RPMI7951 (cell line): Measurements from ENCODE around the gene KCNAB2. TPM values are rescaled to one million over a fixed set of nuclear protein-coding genes. Genes with fewer than 3 reads are reported as not detected.

Experiments used
- DNase-seq: peaks from one replicate; pipeline ENCODE4 v3.0.0-alpha.2; 2012; ENCODE audit warnings: low read depth
- total RNA-seq: library from RNA; depleted of rRNA; stranded (reverse); fragments of >200 nt; shearing (Covaris generic); gene quantifications from 2 replicates; pipeline ENCODE4 v1.2.3, GENCODE V29; 2014

KCNAB2 gene
- total RNA-seq, 1 experiment from 2014 or later: 4.0 TPM

DNA sequence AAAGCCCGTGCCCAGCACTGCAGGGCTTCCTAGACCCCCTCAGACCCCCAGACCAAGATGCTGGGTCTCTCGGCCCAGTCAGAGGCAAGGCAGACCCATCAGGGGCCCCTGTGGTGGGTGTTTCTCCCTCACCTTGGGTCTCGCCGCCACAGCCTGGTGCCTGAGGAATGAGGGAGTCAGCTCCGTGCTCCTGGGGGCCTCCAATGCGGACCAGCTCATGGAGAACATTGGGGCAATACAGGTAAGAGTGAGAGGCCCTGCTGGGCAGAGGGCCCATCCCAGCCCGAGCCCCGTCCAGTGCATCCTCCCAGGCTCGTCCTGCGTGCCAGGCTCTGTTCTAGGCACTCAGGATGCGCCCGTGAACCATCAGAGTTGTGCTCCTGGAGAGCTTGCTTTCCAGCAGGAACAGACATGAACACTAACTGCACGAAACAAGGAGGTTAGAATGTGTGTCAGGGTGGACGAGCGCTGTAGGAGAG lies 51.5 kb downstream of the KCNAB2 start:
- DNase-seq: no peak

DNA sequence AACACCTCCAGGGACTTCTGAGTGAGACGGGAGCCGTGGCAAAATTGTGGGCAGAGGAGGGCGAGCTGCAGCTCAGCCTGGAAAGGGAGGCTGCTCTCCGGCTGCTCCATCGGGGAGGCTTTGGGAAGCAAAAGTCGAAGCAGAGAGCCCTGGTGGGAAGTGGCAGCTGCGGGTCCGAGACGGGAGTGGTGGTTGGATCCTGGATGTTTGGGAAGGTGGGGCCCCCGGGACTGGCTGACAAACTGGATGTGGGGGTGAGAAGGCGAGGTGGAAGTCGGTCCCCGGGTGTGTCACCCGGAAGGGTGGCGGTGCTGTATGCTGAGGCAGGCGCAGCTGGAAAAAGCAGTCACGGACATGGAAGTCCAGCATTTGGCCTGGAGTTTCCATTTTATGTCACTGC lies 52.1 kb downstream of the KCNAB2 start:
- DNase-seq: no peak

DNA sequence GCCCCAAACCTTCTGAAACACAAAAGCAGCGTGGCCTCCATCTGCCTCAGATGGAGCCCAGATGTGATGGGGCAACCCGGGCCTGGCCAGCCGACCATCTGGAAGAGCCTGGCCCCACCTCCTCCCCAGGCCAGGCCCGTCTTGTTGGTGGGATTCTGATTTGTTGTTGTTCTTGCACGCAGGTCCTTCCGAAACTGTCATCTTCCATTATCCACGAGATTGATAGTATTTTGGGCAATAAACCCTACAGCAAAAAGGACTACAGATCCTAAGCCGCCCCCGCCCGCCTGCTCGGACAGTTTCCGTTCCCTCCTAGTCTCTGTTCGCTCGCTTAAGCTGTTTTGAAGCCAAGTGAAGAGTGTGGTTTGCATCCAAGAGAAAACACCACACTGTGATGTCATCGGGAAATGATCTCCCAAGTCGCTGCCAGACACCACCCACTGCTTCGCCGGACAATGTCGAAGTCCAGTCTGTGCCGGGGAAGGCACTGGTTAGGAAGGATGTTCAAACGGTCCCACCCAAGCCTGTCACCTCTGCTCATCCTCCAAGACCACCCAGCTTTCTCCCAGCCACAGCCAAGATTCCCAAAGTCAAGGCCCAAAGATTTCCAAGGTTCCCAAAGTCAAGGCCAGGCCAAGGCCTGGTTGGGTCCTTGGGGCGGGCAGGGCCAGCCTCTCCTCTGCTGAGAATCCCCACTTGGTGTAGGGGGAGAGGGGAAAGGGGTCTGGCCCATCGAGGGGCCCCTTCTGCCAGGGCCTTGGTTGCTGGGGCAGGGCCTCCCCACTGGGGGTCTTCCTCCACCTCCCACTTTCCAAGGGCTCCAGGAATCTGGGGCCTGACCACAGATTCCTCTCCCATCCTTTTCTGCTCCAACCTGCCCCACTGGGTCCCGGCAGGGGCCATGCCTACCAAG lies 52.9 kb downstream of the KCNAB2 start:
- no peak for DNase-seq

DNA sequence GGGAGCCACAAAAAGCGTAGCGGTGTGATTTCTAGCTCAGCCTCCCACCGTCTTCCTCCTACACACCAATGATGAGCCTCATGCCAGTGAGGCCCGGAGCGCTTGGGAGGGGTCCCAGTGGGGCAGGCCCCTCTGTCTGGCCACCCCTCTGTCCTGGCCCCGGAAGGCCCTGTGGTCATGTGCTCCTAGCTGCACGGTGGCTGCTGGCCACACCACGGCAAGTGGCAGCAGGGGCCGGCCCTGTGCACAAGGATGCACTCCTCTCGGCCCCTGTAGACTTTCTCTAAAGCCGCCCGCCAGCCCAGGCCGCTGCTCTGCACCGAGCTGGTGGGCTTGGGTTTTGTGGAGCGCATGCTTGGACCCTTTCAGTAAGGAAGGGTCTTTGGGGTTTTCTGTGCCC lies 53.6 kb downstream of the KCNAB2 start:
- no peak for DNase-seq

DNA sequence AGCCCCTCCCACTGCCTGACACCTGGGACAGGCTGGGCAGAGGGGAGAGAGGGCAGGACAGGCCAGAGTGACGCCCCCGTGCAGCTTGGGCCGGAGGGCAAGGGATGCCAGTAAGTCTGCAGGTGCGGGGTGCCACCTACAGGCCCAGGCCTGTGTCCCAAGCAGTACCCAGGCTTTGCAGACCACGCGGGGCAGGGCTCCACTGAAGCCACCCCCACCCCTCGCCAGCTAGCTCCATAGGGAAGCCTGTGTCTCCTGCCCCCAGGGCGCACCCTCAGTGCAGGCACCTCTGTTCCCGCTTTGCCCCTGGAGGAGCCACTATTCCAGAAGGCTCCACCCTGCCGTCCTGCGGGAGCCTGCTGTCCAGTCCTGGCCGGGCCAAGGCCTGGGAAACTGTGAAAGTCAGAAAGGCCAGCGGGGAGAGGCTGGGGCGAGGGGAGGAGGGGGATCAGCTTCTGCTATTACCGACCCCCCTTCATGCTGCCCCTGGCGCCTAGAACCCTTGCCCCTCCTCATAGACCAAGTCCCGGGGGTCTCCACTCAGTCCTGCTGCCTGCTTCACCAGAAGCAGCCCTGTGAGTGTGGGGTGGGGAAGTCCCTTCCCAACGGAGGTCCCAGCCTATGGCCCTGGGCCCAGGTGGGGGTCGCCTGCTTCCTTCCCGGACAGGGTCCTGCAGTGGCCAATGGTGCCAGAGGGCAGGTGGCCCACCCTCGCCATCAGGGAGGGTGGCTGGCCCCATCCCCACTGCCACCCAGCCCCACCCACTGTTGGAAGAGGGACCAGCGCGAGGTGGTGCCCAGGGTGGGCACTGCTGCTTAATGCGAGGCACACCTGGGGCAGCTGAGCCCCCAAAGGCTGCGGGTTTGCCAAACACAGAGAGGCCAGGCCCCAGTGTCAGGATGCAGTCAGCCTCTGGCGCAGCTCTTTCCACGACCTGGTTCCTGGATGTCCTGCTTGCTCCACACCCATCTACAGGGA lies 54.4 kb downstream of the KCNAB2 start:
- DNase-seq: no peak

DNA sequence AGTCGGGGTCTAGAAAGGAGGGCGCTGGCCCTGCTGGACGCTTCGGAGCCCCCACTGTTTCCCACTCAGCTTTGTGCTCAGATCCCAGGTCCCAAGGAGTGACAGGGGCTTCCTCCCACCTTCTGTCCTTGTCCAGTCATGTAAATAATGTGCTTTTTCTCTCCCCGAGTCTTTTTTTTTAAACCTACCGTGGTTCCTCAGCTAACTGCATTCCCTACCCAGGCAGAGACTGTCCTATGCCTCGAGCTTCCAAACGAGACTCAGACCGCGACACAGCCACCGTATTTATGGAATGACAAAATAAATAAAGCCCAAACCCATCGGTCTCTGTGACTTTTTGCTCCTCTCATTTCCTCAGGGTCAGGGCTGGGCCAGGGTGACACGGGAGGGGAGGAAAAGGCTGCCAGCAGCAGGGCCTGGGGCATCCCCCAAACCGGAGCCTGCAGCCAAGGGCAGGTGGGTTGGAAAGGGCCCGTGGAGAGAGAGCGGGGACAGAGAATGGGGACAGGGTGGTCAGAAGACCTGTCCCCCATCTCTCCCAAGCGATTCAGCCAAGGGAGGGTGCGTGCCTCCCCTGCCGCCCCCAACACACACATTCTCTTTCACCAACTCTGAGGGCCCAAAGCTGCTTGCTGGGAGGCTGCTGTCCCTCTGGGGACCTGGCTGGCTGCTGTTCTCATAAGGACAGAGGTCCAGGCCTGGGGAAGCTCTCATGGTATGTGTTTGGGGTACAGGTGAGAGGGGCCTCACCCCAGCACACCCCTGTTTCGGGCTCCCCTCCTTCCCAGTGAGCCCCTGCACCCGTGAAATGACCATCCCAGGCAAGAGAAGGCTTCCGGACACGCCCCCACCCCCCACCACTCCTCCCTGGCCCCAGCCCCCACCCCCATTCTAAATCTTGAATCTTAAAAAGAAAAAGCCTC lies 55.4 kb downstream of the KCNAB2 start:
- DNase-seq: no peak

DNA sequence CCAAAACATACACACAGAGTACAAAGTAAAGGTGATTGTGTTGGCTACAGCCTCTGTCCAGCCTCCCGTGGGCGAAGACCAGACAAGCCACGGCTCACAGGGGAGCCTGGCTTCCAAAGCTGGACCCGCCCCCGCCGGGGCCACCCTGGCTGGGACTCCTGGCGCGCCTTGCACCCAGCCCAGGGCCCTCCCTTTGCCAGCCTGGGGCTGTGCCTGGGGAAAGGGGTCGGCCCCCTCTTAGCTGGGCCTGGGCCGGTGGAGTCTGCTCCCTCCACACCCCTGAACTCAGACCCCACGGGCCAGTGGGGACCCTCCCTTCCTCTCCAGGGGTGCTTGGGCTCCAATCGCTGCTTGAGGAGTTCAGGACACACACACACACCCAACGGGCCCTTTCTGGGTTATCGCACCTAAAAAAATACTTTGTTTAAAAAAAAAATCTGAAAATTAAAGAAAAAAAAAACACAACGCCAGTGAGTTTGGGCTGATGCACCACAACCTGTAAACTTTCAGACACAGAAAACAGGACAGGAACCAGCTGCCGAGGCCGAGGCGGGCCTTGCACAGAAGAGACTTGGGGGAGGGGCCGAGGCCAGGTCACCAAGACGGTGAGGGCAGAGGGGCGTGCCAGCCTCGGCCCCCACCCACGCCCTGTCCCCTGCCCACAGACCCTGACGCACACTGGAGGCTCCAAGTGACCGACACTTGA lies 56.3 kb downstream of the KCNAB2 start:
- DNase-seq: no peak

DNA sequence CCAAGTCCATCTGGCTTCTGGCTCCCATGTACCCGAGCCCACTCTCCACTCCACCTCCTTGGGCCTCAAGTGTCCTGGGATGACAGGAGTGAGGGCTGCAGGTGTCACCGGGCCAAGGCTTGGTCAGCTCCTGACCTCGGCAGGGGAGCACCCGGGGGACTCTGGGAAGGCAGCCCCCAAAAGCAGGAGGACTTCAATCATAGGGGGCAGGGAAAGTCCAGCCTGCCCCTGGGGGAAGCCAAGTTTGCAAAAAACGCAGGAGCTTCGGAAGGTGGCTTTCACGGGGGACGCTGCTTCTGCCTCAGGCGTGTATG lies 56.8 kb downstream of the KCNAB2 start:
- no peak for DNase-seq

DNA sequence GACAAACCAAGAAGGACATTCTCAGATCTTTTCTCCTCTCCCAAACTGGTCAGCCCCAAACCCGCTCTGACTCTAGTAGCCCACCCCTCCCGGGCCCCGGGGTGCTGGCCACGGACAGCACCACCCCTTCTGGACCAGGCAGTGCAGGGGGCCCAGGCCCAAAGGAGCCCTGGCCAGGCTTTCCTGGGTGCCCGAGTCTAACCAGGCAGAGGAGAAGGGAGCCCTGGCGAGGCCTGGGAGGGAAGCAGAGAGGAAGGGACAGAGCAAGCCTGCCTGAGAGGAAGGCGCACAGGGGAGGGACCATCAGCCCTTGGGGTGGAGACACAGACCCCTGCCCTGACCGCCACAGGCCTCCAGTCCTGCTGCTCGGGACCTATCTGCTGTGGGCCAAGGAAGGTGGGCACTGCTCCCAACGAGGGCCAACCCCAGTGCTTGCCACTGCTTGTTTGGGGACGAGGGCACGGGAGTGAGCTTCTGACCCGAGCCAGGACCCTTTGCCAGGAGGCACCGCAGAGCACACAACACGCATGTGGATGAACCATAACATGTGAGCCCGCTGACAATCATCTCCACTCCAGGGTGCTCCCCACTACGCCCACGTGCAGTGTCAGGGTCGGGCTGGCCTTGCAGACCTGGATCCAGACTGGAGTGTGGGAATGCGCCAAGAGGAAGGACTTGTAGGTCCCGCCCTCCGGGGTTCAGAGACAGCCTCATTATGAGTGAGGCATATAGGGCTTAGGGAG lies 57.6 kb downstream of the KCNAB2 start:
- DNase-seq: no peak

DNA sequence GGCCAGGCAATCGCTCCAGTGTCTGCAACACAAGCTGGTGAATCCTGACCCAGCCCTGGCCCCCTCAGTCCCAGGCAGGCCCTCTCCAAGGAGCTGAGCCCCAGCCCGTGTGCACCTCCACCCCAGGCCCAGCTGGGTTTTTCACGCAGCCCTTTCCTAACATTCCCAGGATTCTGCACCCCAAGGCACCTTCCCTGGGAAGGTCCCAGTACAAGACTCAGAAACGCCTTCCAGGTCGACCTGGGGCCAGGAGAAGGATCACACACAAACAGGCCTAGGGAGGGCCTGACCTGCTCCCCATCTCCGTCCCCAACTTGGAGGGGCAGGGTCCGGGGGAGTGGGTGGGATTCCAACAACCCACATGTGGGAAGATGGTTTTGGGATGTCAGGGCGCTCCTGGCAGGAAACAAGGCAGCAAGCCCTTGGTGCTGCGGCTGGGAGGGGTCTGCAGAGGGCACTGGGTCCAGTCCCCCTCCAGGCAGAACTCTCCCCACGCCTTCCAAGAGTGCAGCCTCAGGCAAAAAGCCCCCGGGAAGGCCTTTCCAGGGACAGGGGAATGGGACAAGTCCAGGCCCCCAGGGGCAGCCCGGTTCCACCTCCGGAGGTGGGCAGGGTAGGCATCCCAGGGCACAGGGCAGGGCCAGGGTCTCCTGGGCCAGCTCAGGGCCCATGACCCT lies 58.3 kb downstream of the KCNAB2 start:
- DNase-seq: no peak

DNA sequence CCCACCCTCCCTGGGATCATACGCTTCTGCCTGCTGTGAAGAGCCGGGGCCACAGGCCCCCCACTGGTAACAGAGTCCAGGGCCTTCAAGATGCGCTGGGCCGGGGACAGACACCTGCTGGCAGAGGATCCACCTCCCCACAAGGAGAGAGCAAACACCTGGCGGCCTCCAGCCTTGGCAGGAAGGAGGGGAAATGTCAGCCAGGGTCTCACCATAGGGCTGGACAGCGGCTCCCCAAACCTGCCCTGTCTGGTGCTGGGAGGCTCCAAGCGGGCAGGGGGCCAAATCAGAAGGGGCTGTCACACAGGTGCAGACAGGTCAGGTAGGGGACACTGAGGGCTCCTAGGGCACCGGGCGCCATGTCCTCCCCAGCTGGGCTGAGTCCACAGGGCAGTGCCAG lies 58.9 kb downstream of the KCNAB2 start:
- no peak for DNase-seq

DNA sequence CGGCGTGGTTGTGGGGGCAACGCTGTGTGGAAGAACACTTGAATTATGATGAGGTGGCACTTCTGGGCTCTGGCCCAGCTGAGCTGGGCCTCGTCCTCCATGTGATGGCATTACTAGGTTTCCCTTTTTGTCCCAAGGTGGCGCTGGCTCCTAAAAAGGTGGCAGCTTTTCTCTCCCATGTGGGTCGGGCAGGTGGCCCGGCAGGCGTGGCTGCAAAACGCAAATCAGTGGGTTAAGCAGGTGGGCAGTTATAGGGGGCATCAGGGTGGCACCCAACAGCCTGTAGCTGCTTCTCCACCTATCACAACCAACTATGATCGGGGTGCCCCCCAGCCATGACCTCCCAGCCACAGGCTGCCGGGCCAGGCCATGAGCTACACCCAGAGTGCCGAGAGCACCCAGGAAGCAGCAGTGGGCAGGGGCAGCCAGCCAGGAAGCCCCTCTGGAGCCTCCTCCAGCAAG lies 59.6 kb downstream of the KCNAB2 start:
- no peak for DNase-seq

DNA sequence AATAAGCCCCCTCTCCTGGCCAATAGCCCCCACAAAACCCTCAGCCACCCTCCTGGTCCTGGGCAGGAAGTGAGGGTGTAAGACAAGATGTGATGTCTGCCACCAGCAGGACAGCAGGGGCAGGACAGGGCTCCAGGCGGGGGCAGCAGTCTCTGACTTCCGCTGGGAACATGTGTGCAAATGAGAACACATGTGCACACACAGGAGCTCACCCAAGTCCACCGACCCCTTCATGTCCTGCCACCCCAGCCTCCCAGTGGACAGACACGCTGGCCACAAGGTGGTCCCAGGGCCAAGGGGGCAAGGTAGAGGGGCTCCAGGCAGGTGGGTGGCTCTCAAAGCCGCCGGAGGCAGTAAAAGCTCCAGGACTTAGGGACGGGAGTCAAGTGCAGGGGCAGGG lies 60.1 kb downstream of the KCNAB2 start:
- no peak for DNase-seq

DNA sequence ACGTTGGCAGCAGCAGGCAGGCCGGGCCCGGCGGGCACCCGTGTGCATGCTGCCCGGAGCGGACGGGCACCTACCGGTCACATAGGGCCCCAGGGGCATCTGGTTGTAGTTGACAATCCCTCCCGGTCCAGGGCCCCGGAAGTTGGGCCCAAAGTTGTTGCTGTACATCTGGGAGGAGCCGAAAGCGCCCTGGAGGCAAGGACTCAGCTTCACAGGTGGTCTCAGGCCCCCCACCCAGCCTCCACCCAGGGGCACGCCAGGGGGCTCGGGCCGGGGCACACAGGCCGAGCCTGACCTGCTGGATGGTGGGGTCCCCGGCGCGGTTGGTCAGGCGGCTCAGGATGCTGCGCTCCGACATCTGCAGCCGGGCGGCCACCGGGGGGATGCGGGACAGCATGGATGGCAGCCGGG lies 60.6 kb downstream of the KCNAB2 start:
- DNase-seq: no peak

DNA sequence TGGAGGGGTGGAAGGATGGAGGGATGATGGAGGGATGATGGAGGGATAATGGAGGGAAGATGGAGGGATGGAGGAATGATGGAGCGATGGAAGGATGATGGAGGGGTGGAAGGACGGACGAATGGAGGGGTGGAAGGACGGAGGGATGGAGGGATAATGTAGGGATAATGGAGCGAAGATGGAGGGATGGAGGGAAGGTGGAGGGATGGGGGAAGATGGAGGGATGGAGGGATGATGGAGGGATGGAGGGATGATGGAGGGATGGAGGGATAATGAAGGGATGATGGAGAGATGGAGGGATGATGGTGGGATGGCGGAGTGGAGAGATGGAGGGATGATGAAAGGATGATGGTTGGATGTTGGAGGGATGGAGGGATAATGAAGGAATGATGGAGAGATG lies 61.3 kb downstream of the KCNAB2 start:
- no peak for DNase-seq

DNA sequence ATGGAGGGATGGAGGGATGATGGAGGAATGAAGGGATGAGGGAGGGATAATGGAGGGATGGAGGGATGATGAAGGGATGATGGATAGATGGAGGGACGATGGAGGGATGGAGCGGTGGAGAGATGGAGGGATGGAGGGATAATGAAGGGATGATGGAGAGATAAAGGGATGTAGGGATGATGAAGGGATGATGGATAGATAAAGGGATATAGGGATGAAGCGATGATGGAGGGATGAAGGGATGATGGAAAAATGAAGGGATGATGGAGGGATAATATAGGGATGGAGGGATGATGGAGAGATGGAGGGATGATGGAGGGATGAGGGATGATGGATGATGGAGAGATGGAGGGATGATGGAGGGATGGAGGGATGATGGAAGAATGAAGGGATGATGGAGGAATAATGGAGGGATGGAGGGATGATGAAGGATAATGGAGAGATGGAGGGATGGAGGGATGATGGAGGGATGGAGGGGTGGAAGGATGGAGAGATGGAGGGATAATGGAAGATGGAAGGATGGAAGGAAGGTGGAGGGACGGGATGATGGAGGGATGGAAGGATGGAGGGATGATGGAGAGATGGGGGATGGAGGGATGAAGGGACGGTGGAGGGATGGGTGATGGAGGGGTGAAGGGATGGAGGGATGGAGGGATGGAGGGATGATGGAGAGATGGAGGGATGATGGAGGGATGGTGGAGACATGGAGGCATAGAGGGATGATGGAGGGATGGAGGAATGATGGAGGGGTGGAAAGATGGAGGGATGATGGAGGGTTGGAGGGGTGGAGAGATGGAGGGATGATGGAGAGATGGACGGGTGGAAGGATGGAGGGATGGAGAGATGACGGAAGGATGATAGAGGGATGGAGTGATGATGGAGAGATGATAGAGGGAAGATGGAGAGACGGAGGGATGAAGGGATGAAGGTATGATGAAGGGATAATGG lies 62.0 kb downstream of the KCNAB2 start:
- DNase-seq: no peak

DNA sequence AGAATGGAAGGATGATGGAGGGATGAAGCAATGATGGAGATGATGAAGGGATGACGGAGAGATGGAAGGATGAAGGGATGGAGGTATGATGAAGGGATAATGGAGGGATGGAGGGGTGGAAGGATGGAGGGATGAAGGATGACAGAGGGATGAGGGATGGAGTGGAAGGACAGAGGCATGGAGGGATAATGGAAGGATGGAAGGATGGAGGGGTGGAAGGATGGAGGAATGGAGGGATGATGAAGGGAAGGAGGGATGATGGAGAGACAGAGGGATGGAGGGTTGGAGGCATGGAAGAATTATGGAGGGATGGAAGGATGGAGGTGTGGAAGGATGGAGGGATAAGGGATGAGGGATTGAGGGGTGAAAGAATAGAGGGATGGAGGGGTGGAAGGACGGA lies 62.8 kb downstream of the KCNAB2 start:
- no peak for DNase-seq

DNA sequence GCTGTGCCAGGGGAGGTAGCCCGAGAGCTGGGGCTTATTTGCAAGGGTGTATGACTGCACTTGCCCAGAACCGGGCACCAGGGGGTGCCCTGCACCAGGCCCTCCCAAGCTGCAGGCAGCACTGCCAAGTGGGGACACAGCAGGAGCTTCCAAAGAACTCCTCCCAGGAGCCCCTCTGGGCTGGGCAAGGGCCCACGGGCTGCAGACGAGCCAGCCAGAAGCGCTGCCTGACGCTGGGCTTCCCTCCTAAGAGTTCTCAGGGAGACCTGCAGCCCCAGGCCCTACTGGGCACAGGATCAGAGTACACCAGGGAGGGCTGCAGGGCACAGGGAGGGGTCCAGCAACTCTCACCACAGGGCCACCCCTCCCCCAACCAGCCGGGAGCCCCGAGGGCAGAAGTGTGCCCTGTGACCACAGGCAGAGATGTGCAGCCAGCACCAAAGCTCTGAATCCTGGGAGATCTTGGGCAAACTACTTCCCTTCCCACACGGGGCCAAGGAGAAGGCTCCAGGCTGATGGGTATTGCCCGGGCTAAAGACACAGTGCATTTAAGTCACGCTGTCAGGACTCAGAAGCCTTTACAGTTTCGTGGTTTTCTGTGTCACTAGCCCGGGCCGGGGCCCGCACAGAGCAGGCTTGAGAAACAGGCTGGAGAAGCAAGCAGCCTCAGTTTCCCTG lies 63.4 kb downstream of the KCNAB2 start:
- DNase-seq: peak; percentile 55
